ENCODE measurements around the gene UPF3A.
A peak's percentile ranks its signal among the peaks of the same experiment; 100 is the strongest.
"Not testable (repeated sequence)": the region's sequence is repeated elsewhere in the genome, so short reads cannot be mapped to it uniquely, and the experiment has no call there.

The UPF3A gene

DNA sequence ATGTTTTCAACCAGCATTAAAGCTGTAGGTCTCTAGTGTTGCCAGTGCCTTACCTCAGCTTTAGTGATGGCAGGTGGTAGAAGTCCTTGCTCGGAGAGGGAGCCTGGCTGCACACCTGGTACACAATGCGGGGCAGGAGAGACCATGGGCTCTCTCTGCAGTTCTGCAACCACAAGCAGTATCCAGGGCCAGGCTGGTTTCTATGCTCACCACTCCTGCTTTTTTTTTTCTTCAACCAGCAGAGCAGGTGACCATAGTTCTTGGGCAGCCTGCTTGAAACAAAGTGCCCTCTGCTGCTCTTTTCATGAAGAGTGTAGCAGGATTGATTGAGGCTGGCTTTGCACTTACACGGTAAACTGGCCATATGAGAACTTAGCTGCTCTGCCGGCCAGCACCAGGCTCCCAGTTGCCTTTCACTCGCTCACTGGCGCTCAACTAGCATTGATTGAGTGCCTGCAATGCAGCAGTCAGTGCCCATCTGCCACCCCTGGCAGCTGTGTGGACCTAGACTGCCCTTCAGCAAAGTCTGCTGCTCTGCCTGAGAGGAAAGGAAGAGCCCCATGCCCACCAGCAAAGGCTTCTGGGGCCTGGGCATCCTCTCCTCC is 28.5 kb downstream of the UPF3A start:
- DNase-seq: no peak

DNA sequence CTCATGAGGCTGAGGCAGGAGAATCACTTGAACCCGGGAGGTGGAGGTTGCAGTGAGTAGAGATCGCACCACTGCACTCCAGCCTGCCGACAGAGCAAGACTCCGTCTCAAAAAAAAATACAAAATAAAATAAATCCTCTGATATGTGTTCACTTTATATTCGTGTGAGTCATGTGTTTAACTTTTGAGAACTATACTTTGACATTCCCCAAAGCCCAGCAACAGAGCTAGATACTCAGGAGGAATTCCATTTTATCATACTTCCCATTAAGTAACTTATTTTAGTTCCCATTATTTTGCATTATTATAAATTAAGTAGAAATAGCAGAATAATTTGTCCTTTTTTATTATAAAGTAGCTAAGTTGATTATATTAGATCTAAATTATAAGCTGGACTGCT is 29.6 kb downstream of the UPF3A start:
- no peak for DNase-seq

DNA sequence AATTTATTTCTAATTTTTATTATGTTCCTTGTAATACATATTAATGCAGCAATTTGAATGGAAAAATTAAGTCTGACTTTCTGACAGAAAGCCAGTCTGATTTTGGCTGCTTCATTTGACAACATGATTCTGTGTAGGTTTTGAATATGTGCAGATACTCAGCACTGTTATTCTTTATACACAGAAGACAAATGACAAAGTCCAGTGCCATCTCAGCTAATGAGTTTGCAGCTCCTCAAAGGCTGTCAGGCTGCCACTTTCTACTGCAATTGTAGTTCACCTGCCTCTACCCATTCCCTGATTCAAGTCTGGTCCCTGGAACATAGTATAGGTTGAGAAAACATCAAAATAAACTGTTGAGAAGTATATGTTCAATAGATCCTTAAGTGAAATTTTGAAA is 30.0 kb downstream of the UPF3A start:
- DNase-seq: no peak

DNA sequence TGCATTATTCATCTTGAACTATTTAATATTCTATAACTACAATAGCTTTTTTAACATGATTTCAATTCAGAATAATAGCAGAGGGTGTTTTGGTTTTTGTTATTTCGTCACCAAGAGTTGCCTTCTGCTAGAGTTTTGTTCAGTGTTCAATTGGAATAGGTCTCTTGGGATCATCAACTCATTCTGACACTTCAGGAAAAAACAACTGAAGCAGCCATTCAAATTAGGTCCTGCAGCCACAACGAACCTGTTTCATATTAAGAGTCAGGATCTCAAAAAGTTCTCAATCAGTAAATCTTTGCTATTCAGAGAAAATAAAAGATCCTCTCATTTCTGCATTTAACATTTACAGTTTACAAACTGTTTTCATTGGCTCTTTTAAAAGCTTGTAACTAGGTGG is 30.5 kb downstream of the UPF3A start:
- DNase-seq: no peak

DNA sequence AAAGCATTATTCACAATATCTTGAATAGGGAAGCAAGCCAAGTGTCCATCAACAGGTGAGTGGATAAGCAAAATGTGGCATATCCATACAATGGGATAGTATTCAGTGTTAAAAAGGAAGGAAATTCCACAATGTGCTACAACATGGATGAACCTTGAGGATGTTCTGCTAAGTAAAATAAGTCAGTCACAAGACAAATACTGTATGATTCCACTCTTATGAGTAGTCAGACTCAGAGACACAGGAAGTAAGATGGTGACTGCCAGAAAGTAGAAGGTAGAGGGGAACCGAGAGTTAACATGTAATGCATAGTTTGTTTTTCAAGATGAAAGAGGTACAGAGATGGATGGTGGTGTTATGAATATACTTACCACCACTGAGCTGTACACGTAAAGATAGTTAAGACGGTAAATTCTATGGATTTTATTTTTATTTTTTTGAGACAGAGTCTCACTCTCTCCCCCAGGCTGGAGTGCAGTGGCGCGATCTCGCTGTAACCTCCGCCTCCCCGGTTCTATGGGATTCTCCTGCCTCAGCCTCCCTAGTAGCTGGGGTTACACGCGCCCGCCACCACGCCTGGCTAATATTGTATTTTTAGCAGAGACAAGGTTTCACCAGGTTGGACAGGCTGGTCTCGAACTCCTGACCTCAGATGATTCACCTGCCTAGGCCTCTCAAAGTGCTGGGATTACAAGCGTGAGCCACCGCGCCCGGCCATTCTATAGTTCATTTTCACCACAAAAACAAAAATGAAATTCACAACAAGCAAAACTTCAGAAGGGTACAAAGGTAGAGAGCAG is 31.9 kb downstream of the UPF3A start:
- no peak for DNase-seq

DNA sequence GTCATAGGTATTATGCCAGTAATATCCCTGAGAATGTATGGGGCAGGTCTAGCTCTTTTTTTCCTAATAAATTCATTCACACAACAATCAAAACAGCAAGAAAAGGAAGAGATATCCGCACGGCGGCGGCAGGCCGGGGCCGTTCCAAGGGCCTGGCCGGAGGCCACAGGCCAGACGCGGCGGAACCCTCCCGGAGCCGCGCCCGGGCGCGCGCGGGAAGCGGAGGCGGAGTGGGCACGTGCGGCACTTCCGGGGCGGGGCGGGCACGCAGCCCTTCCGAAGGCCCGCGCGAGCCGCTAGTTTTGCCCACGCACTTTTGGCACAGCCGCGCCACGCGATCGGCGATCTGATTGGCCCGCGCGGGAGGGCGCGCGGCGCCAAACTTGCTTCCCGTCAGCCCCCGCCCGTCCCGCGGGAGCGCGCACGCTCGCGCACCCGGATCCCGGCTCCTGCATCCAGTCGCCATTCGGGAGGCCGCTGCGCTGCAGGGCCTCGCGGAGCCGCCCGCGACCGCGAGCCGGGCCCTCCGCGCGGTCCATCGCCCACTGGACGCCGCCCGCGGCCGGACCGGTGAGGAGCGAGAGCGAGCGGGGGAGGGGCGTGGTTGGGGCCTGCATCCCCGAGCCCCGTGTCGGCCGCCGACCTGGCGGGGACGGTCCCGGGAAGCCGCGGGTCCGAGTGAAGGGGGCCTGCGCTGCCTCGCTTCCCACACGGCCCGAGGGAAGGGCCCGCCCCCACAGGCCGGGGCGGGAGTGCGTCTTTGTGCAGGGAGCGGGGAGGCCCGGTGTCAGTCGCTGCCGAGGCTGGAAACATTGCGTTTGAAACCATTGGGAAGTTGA is 32.9 kb downstream of the UPF3A start, which contains the start of gene CHAMP1:
Gene CHAMP1, plus strand, starts transcription at position 430 of the 839 bp plus-strand sequence. CDS start 9,340 bp downstream, outside the sequence.
- DNase-seq: peak; percentile 90

DNA sequence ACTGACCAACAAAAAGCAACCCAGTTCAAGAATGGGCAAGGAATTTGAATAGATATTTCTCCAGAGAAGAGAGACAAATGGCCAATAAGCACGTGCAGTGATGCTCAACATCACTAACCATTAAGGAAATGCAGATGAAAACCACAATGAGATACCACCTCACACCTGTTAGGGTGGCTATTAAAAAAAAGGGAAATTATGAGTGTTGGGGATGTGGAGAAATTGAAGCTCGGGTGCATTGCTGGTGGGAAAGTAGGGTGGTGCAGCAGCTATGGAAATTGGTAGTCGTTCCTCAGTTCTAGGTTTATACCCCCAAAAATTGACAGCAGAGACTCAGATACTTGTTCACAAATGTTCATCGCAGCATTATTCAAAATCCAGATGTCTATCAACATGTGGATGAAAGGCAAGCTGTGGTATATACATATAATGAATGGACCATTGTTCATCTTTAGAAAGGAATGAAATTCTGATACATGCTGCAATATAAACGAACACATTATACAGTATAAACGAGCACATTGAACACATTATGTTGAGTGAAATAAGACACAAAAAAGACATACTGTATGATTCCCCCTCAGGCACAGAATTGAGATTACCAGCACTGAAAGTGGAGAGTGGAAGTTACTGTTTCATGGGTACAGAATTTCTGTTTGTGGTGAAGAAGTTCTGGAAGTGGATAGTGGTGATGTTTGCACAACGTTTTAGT is 33.8 kb downstream of the UPF3A start:
- no peak for DNase-seq

DNA sequence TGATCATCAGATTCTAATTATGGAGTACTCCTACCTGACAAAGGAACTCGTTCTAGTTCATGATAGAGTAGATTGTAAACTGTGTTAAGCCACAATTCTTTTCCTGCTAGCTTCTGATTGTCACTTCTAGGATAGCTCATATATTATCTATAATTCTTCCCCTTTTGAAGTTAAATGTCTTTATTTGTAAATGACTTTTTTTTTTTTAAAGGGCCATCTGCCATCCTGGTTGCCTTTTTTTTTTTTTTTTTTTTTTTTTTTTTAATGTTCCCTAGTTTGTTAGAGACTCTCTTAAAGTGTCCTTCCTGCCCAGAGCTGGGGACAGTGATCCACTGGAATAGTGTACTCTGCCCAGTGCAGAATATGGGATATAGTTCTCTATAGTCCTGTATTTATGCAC is 37.2 kb downstream of the UPF3A start:
- no peak for DNase-seq

DNA sequence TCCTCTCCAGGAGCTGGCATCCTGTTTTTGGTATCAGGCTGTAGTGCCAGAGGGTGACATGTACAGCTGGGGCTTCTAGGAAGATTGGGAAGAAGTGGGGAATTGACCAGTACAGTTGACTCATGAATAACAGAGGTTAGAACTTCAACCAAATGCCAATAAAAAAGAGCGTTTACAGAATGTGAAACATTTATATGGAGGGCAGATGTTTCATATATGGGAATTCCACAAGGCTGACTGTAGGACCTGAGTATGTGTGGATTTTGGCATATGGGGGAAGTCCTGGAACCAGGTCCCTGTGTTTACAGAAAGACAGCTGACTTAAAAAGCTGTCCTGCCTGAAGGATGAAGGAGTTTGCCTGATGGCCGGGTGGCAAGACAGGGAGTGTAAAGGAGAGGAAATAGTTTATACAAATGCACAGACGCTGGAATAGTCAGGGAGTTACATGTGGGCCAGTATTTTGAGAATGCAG is 38.1 kb downstream of the UPF3A start:
- no peak for DNase-seq

DNA sequence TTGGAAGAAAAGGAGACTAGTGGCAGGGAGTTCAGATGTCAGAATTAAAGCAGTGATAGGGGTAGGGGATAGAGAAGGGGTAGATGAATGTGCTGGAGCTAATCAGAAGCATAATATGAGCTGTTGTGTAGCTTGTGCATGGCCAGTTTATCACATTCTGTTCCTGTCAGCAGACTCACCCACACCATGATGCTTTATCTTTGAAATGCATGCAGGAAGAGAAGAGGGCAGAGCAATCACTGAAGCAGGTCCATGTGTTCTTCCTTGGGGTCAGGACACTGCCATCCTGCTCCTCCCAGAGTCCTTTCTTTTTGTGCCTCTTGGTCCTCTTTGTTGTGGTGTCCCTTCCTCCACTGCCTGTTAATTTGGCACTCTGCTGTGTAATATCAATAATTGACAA is 38.7 kb downstream of the UPF3A start:
- no peak for DNase-seq

DNA sequence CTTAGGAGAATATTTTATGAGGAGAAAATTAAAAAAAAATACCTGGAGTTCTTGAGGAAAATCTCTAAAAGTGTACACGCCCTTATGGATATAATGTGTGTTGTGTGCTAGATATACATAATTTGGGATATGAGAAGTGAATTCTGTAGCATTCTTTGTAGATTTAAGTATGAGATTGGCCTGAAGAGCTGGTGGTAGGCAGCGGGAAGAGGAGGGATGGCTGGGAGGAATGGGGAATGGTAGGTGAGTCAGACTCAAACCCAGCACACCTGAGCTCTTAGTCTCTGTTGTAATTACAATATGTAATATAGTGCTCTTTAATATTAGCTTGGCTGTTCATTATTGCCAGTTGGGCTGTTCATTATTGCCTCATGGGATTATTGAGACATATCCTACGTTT is 39.9 kb downstream of the UPF3A start:
- no peak for DNase-seq

DNA sequence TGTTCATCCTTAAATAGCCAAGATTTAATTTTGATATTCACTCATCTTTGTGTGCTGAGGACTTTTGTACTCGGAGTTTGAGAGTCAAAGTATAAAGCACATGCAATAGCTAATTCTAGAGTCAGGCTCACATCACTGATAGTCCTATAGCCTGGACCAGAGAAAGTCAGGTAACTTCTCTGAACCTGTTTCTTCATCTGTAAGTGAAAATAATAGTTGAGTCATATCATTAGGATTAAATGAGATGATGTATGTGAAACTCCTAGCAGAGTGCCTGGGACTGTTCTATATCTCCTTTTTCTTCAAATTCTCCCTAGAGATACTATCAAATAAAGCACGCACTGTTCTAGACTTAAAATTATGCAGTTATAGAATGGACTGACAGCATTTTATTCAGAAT is 41.9 kb downstream of the UPF3A start:
- DNase-seq: no peak

DNA sequence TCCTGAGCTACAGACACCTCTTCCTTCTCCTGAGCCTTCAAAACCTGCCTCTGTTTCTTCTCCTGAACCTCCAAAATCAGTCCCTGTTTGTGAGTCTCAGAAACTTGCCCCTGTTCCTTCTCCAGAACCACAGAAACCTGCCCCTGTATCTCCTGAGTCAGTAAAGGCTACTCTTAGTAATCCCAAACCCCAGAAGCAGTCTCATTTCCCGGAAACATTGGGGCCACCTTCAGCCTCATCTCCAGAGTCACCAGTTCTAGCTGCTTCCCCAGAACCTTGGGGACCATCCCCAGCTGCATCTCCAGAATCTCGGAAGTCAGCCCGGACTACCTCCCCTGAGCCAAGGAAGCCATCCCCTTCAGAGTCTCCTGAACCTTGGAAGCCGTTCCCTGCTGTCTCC is 42.9 kb downstream of the UPF3A start:
- DNase-seq: no peak

DNA sequence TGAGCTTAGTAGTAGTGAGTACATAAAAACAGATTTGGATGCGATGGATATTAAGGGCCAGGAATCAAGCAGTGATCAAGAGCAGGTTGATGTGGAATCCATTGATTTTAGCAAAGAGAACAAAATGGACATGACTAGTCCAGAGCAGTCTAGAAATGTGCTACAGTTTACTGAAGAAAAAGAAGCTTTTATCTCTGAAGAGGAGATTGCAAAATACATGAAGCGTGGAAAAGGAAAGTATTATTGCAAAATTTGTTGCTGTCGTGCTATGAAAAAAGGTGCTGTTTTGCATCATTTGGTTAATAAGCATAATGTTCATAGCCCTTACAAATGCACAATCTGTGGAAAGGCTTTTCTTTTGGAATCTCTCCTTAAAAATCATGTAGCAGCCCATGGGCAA is 44.3 kb downstream of the UPF3A start:
- DNase-seq: no peak

DNA sequence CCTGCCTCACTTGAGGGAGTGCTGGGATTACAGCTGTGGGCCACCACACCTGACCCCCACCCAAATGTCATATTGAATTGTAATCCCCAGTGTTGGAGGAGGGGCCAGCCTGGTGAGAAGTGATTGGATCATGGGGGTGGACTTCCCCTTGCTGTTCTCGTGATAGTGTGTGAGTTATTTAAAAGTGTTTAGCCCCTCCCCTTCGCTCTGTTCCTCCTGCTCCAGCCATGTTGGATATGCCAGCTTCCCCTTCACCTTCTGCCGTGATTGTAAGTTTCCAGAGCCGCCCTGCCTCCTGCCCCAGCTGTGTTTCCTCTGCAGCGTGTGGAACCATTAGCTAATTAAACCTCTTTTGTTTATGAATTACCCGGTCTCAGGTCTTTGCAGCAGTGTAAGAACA is 46.6 kb downstream of the UPF3A start:
- no peak for DNase-seq

DNA sequence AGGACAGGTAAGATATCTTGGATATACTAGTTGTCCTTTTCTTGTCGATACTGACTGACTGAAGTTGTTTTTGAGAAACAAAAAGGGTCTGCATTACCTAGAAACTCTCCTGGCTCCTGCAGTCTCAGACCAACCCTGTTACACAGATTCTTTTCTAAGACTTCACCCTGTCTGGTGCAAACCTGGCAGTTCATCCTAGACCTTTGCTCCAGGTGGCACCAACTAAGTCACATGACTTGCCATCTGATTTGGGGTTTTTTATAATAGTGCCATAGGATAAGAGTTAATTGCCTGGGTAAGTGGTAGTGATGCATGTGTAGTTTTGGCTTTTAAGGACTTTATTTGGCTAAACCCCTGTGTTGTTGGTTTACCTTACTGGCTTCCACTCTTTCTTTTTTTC is 47.2 kb downstream of the UPF3A start:
- DNase-seq: no peak

DNA sequence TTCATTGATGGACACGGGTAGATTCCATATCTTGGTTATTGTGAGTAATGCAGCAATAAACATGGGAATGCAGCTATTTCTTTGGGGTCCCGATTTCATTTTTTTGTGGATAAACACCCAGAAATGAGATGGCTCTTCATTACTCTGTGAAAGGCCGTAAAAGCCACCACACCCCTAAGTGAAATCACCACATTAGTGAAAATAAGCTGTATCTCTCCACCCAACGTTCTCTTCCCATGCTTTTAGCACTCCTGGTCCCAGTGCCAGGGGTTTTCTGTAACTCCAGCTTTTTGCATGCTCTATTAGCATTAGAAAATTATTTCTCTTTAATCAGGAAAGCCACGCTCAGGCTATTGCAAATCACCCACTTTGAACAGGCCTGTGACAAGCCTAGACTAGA is 48.7 kb downstream of the UPF3A start:
- no peak for DNase-seq

DNA sequence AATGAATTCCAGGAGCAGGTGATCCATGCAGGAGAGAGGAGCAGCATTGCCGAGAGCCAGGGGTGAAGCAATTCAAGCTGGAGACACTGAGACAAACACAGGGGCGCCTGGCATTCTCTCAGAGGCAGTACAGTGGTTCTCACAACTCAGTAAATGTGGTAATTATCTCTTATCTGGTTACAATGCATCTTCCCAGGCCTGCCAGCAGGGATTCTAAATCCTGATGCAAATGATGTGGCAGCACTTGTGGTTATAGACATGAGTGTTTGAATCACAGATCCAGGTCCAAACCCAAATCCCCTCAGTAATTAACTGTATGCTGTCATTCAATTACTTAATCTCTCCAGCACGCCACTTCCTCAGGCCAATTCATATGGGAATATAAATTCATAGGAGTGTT is 52.5 kb downstream of the UPF3A start:
- DNase-seq: not testable (repeated sequence)

DNA sequence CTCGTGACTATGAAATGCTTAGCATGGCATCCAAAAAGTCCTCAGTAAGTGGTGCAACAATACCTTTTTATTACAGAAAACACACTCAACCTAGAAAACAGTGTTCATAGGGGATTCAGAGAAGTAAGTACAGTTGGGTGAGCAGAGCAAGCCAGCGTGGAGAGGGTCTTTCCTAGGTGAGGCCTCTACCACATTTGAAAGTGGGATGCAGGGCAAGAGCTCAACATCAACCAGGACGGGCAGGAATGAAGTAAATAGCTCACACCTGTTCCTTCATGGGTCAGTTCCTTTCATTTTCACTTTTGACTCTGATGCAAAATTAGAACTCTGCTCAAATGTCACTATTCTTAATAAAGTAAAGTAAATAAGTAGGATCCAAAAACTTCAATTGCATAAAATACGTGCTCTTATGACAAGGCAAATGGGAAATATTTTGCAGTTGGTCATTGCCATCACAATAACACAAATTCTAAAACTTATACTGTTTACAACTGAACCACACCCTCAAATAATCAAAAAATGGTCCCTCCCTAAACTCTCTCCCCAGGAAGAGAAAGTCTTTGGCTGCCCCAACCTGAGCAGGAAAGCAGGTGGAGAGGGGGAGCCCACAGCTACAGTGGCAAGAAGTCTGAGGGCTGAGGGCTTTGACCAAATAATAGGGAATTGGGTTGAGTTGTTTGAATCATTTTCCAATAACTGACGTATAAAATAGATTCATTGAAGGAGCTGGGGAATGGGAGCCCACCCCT is 53.1 kb downstream of the UPF3A start:
- DNase-seq: no peak

DNA sequence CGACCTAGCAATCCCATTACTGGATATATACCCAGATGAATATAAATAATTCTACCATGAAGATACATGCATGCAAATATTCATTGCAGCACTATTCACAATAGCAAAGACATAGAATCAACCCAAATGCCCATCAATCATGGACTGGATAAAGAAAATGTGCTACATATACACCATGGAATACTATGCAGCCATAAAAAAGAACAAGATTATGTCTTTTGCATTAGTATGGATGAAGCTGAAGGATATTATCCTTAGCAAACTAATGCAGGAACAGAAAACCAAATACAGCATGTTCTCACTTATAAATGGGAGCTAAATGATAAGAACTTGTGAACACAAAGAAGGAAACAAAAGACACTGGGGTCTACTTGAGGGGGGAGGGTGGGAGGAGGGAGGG is 55.1 kb downstream of the UPF3A start:
- DNase-seq: not testable (repeated sequence)

DNA sequence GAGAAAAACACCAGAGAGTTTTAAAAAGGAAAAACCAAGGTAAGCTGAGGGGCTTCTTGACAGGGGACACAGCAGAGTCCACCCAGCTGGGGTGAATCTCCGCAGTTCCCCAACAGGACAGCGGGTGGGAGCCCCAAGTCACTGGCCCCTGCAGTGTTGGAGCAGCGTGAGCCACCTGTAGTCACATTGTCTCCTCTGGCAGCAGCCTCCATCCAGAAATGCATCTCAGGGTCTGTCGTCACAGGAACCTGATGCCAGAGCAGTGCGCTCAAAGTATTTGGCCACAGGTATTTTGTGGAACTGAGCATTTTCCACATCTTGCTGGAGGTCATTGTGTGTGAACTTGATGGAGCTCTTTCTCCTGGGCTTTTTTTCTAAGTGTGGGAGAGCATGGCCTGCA is 57.6 kb downstream of the UPF3A start:
- no peak for DNase-seq

DNA sequence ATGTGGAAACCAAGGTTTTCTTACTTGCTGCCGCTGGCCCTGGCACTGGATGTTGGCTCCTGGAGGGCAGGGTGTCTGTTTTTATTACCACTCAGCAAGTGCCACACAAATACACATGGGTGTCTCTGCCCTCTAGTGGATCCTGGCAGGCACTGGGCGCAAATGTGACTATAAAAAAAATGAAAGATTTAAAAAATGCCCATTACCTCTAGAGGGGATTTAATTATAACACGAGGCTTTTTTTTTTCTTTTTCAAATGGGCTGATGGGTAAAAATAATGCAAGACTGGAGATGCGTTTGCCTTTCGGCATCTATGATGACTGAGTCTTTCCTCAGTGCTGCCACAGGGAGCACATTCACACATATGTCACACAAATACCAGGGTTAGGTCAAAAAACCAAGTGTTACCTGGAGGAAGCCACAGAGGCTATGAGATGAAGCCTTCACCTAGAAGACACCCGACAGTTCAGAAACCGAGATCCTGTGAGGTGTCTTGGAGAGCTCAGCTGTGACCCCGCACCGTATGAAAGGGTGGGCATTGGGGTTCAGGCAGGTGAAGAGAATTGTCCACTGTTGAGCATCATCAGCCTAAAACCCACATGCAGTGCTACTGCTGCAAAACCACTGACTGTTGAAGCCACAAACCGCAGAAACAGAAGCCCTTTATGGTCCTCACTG is 58.6 kb downstream of the UPF3A start:
- peak; percentile 46 for DNase-seq
